Progenitor cell of endocrine pancreas (in vitro differentiated cells): ENCODE data around the gene RNF212B. TPM values are rescaled to one million over a fixed set of nuclear protein-coding genes. Genes with fewer than 3 reads are reported as not detected.
"Not testable (repeated sequence)": the region's sequence is repeated elsewhere in the genome, so short reads cannot be mapped to it uniquely, and the experiment has no call there.

Source experiments
- DNase-seq: peaks from one replicate; pipeline ENCODE4 v3.0.0; 2021; ENCODE audit warnings: low spot score; ENCODE audit not compliant: unreplicated experiment
- H3K27ac Mint-ChIP-seq: 2 replicates; pipeline ENCODE4 v1.8.0; 2021; ENCODE audit warnings: mild to moderate bottlenecking, moderate library complexity, mixed read lengths
- H3K27me3 Mint-ChIP-seq: 2 replicates; pipeline ENCODE4 v1.8.0; 2021; ENCODE audit warnings: mixed read lengths
- H3K36me3 Mint-ChIP-seq: 2 replicates; pipeline ENCODE4 v1.8.0; 2022; ENCODE audit warnings: mixed read lengths; ENCODE audit not compliant: insufficient read depth
- H3K4me1 Mint-ChIP-seq: 2 replicates; pipeline ENCODE4 v1.8.0; 2021; ENCODE audit warnings: low read depth, mixed read lengths
- H3K4me3 Mint-ChIP-seq: 2 replicates; pipeline ENCODE4 v1.8.0; 2021; ENCODE audit warnings: low read depth, mild to moderate bottlenecking, moderate library complexity, mixed read lengths
- H3K9me3 Mint-ChIP-seq: 2 replicates; pipeline ENCODE4 v1.8.0; 2021; ENCODE audit warnings: low read depth, mixed read lengths
- total RNA-seq: library from RNA; stranded (reverse); gene quantifications from 2 replicates; pipeline ENCODE4 v1.2.1, GENCODE V29; 2021
- TF ChIP-seq, protein P1 (sequence below): fragments of 200-600 bp; sonication (generic); IDR thresholded peaks from one replicate; pipeline ENCODE4 v1.5.0; 2021; ENCODE audit warnings: antibody characterized with exemption, mild to moderate bottlenecking; ENCODE audit not compliant: unreplicated experiment

RNF212B gene
- total RNA-seq, 1 donor from 2014 or later = not detected

DNA sequence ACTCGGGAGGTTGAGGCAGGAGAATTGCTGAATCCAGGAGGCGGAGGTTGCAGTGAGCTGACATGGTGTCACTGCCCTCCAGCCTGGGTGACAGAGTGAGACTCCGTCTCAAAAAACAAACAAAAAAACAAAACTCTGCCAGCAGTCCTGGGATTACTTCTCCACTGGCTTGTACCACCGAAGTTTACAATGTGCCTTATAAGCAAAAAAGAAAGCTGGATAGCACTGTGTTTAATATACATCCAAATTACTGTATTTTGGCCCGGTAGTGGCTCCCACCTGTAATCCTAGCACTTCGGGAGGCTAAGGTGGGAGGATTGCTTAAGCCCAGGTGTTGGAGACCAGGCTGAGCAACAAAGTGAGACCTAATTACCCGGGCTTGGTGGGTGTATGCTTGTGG, 31.5 kb downstream of the RNF212B start:
- Mint-ChIP-seq H3K9me3 (no peaks in the 10 kb centered on the region), H3K27me3 (peaks cover 7% of the 10 kb centered on the region), H3K36me3 (no peaks in the 10 kb centered on the region), H3K4me3 (no peak overlapping the region), H3K4me1 (no peaks in the 10 kb centered on the region), H3K27ac (no peak overlapping the region)
- no peak for DNase-seq
- TF ChIP-seq, protein P1, sequence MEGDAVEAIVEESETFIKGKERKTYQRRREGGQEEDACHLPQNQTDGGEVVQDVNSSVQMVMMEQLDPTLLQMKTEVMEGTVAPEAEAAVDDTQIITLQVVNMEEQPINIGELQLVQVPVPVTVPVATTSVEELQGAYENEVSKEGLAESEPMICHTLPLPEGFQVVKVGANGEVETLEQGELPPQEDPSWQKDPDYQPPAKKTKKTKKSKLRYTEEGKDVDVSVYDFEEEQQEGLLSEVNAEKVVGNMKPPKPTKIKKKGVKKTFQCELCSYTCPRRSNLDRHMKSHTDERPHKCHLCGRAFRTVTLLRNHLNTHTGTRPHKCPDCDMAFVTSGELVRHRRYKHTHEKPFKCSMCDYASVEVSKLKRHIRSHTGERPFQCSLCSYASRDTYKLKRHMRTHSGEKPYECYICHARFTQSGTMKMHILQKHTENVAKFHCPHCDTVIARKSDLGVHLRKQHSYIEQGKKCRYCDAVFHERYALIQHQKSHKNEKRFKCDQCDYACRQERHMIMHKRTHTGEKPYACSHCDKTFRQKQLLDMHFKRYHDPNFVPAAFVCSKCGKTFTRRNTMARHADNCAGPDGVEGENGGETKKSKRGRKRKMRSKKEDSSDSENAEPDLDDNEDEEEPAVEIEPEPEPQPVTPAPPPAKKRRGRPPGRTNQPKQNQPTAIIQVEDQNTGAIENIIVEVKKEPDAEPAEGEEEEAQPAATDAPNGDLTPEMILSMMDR = no peak

DNA sequence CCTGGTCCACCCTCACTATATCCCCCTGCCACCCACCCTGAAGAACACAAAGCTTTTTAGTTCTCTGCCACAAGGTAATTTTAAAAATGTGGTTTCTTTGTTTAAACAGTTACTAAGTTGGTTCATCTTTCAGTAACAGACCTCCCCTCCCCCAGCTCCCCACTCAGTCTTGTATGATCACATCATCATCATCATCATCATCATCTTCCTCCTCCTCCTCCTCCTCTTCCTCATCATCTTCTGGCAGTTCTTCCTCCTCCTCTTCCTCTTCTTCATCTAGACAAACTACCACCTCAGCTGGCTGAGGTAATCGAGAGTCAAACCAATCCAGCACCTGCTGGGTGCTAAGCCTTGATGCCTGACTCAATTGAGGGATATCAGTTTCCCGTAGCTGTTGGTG, 37.7 kb downstream of the RNF212B start:
- no peak for DNase-seq
- no peak overlapping the region for H3K27ac Mint-ChIP-seq
- H3K27me3 Mint-ChIP-seq = no peaks in the 10 kb centered on the region
- TF ChIP-seq, protein P1 = no peak
- no peaks in the 10 kb centered on the region for H3K9me3 Mint-ChIP-seq
- no peak overlapping the region for H3K4me3 Mint-ChIP-seq
- peaks cover 8% of the 10 kb centered on the region for H3K4me1 Mint-ChIP-seq
- H3K36me3 Mint-ChIP-seq = peaks cover 22% of the 10 kb centered on the region

DNA sequence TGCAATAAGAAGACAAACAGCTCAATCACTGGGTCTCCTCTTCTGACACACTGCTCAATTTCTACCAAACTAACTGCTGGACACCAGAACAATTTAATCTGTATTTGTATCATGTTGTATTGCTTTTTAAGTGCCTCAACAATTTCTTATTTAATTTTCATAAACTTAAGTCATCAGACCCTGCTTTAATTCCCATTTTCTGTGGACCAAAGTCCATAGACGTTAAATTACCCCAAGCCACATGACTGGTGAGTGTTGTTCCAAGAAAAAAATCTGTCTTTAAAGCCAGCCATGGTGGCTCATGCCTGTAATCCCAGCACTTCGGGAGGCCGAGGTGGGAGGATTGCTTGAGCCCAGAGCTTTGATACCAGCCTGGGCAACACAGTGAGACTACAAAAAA, 39.5 kb downstream of the RNF212B start:
- no peak overlapping the region for H3K27ac Mint-ChIP-seq
- no peaks in the 10 kb centered on the region for H3K27me3 Mint-ChIP-seq
- peaks cover 8% of the 10 kb centered on the region for H3K4me1 Mint-ChIP-seq
- TF ChIP-seq, protein P1 = no peak
- peaks cover 22% of the 10 kb centered on the region for H3K36me3 Mint-ChIP-seq
- no peaks in the 10 kb centered on the region for H3K9me3 Mint-ChIP-seq
- H3K4me3 Mint-ChIP-seq = no peak overlapping the region
- DNase-seq = no peak

DNA sequence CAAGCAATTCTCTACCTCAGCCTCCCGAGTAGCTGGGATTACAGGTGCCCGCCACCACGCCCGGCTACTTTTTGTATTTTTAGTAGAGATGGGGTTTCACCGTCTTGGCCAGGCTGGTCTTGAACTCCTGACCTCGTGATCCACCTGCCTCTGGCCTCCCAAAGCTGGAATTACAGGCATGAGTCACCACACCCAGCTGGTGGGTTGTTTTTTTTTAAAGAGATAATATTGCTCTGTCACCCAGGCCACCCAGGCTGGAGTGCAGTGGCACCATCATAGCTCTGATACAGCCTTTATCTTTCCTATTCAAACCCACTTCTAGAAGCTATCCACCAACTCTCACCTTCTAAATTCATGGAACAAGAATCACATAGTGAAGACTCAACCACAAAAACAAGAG, 40.2 kb downstream of the RNF212B start:
- H3K27me3 Mint-ChIP-seq = not testable (repeated sequence)

DNA sequence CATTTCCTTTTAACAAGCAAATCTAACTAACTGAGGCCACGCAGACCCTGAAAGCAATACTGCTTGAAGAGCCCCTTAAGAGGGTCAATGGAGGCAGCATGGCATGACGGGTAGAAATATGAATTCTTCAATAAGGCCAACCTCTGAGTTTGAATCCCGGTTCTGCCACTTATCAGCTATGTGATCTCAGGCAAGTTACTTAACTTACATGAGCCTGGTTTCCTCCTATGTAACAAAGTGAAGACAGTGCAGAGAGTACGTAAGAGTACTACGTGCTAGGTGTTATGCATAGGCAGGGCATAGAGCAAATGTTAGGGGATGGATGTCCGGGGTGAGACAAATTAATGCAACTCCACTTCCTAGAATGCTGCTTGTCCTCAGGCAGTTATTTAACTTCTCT, 43.5 kb downstream of the RNF212B start:
- no peaks in the 10 kb centered on the region for H3K27me3 Mint-ChIP-seq

More for the DNA sequence above, 40.2 kb downstream of the RNF212B start:
- not testable (repeated sequence) for H3K4me3 Mint-ChIP-seq, H3K27ac Mint-ChIP-seq, DNase-seq, H3K4me1 Mint-ChIP-seq, H3K9me3 Mint-ChIP-seq
- peaks cover 22% of the 10 kb centered on the region for H3K36me3 Mint-ChIP-seq

More for the DNA sequence above, 43.5 kb downstream of the RNF212B start:
- H3K9me3 Mint-ChIP-seq = no peaks in the 10 kb centered on the region
- peak overlapping the region; percentile 14 for H3K27ac Mint-ChIP-seq
- no peak for DNase-seq
- H3K4me1 Mint-ChIP-seq = peaks cover 16% of the 10 kb centered on the region
- no peak overlapping the region for H3K4me3 Mint-ChIP-seq
- peaks cover 8% of the 10 kb centered on the region for H3K36me3 Mint-ChIP-seq
- TF ChIP-seq, protein P1 = no peak
